Transverse colon (tissue), 4 donors: Measurements from ENCODE around the gene ANGPTL2. TPM values are rescaled to one million over a fixed set of nuclear protein-coding genes. Genes with fewer than 3 reads are reported as not detected.

Source experiments
- DNase-seq: peaks from one replicate; pipeline ENCODE4 v3.0.0-alpha.2; 2019
- H3K27ac ChIP-seq, 4 donors: fragments of 200-600 bp; sonication (generic); 2 replicates each; pipeline ENCODE4 v1.5.1; 2016 to 2018; ENCODE audit warnings: inconsistent platforms in 4 of 4
- H3K27me3 ChIP-seq: fragments of 200-600 bp; sonication (generic); 2 replicates; pipeline ENCODE4 v1.5.1; 2017; ENCODE audit warnings: inconsistent platforms
- H3K36me3 ChIP-seq, 4 donors: fragments of 200-600 bp; sonication (generic); 2 replicates each; pipeline ENCODE4 v1.5.1; 2017 to 2019; ENCODE audit warnings: inconsistent platforms in 4 of 4
- H3K4me1 ChIP-seq, 4 donors: fragments of 200-600 bp; sonication (generic); 2 replicates each; pipeline ENCODE4 v1.5.1; 2017 to 2020; ENCODE audit warnings: inconsistent platforms in 4 of 4
- H3K4me3 ChIP-seq, 4 donors: fragments of 200-600 bp; sonication (generic); 1 replicate in 1 of 4; 2 replicates in 3 of 4; pipeline versions ENCODE4 v1.5.1 to v1.6.1; 2017 to 2019; ENCODE audit warnings: inconsistent platforms in 4 of 4
- H3K9me3 ChIP-seq, 2 donors: fragments of 200-600 bp; sonication (generic); 2 replicates each; pipeline ENCODE4 v1.5.1; 2017 to 2019; ENCODE audit warnings: inconsistent platforms in 2 of 2
- EP300 ChIP-seq: sonication (generic); formaldehyde crosslinking; IDR thresholded peaks from one replicate; pipeline ENCODE4 v1.6.1; 2017; ENCODE audit warnings: antibody characterized with exemption, low read depth
- POLR2A ChIP-seq: fragments of 450-650 bp; IDR thresholded peaks from one replicate; pipeline ENCODE4 v1.6.1; 2016; ENCODE audit warnings: antibody characterized with exemption, mild to moderate bottlenecking, moderate library complexity
- POLR2AphosphoS5 ChIP-seq, 3 donors: sonication (generic); formaldehyde crosslinking; IDR thresholded peaks; one replicate each; pipeline ENCODE4 v1.6.1; 2016; ENCODE audit warnings: antibody characterized with exemption in 3 of 3
- whole genome bisulfite sequencing, 2 donors: methylation state at CpG; one replicate each; pipeline ENCODE4 v1.1.5; 2018; ENCODE audit warnings: low coverage in 1 of 2; 5-methylcytosine and 5-hydroxymethylcytosine counted together
- in situ Hi-C, 4 donors: fragments of 200-750 bp; cut with MboI; loops; one replicate each; pipeline versions ENCODE4 v1.15.0 to v1.15.1; 2017; ENCODE audit warnings: low sequenced_read_pairs in 3 of 4, low pct_ligation_motif_present in 1 of 4, low pct_unique_long_range_greater_than_20kb in 1 of 4
- intact Hi-C: fragments of 100-400 bp; cut with DNase I; formaldehyde crosslinking; loops from one replicate; pipeline ENCODE4 v1.15.1; 2023; ENCODE audit warnings: low total_unique reads
- total RNA-seq, 4 donors: library from RNA; depleted of rRNA; stranded (reverse); fragments of >200 nt; gene quantifications; one replicate each; pipeline ENCODE4 v1.1.0, GENCODE V29; 2016
- TF ChIP-seq, protein P1 (sequence below), 5 experiments: fragments of 200-600 bp in 3 of 5; fragments of 450-650 bp in 2 of 5; sonication (generic) in 3 of 5; IDR thresholded peaks; 1 replicate in 2 of 5; 2 replicates in 3 of 5; pipeline ENCODE4 v1.5.1; 2016 to 2017; ENCODE audit warnings: antibody characterized with exemption in 5 of 5, inconsistent platforms in 3 of 5, mild to moderate bottlenecking in 2 of 5, moderate library complexity in 1 of 5

ANGPTL2 gene
- total RNA-seq, 4 donors from 2014 or later: 11.0 to 30.8 (median 13.1) TPM

DNA sequence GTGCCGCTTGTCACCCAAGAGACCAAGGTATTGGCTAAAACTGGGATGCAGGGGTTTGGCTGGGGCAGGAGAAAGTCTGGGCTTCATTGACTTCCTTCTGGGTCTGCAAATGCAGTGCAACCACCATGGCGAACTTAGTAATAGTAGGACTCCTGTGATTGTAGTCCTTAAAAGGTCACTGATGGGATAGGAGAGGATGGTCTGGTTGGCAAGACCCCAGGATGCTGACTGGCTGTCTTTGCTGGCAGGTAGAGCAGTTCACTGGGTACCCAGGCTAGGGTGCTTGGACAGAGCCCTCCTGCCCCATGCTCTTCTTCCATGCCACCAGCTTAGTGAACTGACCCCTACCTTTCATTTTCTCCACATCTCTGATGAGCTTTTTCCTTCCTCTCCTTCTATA is 37.2 kb downstream of the ANGPTL2 start:
- DNase-seq: no peak
- TF ChIP-seq, protein P1, sequence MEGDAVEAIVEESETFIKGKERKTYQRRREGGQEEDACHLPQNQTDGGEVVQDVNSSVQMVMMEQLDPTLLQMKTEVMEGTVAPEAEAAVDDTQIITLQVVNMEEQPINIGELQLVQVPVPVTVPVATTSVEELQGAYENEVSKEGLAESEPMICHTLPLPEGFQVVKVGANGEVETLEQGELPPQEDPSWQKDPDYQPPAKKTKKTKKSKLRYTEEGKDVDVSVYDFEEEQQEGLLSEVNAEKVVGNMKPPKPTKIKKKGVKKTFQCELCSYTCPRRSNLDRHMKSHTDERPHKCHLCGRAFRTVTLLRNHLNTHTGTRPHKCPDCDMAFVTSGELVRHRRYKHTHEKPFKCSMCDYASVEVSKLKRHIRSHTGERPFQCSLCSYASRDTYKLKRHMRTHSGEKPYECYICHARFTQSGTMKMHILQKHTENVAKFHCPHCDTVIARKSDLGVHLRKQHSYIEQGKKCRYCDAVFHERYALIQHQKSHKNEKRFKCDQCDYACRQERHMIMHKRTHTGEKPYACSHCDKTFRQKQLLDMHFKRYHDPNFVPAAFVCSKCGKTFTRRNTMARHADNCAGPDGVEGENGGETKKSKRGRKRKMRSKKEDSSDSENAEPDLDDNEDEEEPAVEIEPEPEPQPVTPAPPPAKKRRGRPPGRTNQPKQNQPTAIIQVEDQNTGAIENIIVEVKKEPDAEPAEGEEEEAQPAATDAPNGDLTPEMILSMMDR (IDR thresholded peaks at IDR 0.05): no peak
- TF ChIP-seq POLR2AphosphoS5 (IDR thresholded peaks at IDR 0.05): no peak
- no peak for TF ChIP-seq POLR2A
- no peak for TF ChIP-seq EP300
- in situ Hi-C loops: no loop called here
- intact Hi-C loops: no loop called here
- H3K36me3 ChIP-seq: no peaks in the 10 kb centered on the region
- no peak overlapping the region for H3K27ac ChIP-seq
- H3K4me1 ChIP-seq: peaks cover 0 to 2% (median 0%) of the 10 kb centered on the region in 4 donors
- no peaks in the 10 kb centered on the region for H3K9me3 ChIP-seq
- no peak overlapping the region for H3K4me3 ChIP-seq
- 96% methylated on average over 2 of the region's 2 CpGs; no CpG with 5 or more reads in 1 of the 2 donors for WGBS, 2 donors
- H3K27me3 ChIP-seq: no peaks in the 10 kb centered on the region

DNA sequence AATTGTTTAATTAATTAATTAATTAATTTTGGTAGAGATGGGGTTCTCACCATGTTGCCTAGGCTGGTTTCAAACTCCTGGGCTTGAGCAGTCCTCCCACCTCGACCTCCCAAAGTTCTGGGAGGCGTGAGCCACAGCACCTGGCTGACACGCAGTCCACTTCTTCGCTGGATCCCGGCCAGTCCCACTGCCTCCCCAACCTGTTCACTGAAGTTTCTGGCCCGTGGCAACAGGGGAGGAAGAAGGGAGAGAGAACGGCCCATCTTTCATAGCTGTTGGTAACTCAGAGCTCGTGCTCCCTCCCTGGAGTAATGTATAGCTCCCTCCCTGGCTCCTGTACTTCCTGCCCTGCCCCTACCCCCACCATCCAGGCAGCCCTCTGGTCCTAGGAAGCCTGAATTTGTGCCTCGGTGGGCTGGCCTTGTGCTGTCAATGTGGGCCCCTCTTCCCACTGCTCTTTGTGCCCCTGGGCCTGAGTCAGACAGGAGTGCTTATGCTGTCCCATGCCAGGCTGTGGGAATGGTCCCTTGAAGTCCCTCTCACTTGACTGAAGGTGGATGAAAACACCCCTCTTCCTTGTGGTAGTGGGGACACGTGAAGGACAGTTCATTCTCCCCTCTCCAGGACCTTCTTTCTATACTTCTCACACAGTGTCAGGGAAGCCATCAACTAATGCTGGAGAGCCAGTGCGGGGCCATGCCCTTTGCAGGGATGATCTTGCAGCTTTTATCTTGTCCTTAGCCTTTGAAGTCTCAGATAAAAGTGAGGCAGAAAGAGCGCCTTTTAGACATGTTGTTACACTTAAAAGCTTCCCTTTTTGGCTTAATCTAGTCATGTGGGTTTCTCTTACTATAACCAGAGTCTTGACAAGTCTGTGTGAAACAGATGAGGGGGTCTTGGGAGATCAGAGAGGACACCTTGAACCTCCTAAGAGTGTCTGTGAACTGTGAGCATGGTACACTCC is 38.1 kb downstream of the ANGPTL2 start:
- no peaks in the 10 kb centered on the region for H3K9me3 ChIP-seq
- H3K27ac ChIP-seq: no peak overlapping the region
- in situ Hi-C loops (no loop called here), intact Hi-C loops (no loop called here)
- H3K36me3 ChIP-seq: no peaks in the 10 kb centered on the region
- peaks cover 0 to 2% (median 0%) of the 10 kb centered on the region in 4 donors for H3K4me1 ChIP-seq
- no peaks in the 10 kb centered on the region for H3K27me3 ChIP-seq
- WGBS, 2 donors: 87 to 100% methylated on average over 1 to 12 of the region's 12 CpGs
- TF ChIP-seq POLR2A: no peak
- TF ChIP-seq, protein P1 (IDR thresholded peaks at IDR 0.05): no peak
- no peak for TF ChIP-seq POLR2AphosphoS5 (IDR thresholded peaks at IDR 0.05)
- no peak for TF ChIP-seq EP300
- no peak overlapping the region for H3K4me3 ChIP-seq
- DNase-seq: no peak

DNA sequence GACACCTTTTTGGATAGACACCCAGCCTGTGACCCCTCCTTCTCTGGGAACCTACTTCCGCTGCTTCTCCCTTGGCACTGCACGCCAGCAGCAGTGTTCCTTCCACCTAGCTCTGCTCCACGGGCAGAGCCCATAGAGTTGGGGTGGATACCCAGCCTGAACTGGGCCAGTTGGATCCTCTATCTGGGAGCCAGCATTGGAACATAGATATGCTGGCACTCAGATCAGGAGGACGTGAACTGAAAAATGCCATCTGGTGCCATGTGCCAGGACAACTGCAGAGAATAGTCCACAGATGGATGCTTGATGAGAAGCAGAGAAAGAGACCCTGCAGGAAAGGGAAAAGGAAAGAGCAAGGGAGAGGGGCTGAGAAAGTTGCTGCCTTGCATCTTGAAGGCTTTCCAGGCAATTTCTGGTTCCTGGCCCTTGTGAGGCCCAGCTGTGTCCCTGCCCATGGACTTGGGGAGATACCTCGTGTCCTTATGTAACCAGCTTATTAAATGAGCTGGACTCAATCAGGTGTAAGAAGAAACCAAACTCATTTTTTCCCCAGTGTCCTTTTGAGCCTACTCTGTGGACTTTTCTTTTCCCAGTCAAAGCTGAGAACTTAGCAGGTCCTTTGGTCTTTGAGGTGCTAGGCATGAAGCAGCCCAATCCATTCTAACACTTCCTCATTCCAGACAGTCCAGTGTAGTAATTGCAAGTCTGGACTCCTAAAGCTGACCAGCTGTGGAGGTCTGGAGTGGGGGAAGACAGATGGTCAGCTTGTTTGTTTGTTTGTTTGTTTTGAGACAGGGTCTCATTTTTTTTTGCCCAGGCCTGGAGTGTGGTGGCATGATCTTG is 39.1 kb downstream of the ANGPTL2 start:
- in situ Hi-C loops (no loop called here), intact Hi-C loops (no loop called here)
- 80 to 89% methylated on average over 1 to 5 of the region's 5 CpGs for WGBS, 2 donors
- H3K4me3 ChIP-seq: no peak overlapping the region
- TF ChIP-seq EP300 (no peak), POLR2AphosphoS5 (IDR thresholded peaks at IDR 0.05) (no peak), POLR2A (no peak)
- TF ChIP-seq, protein P1 (IDR thresholded peaks at IDR 0.05): no peak
- H3K27ac ChIP-seq: no peak overlapping the region
- DNase-seq: no peak
- no peaks in the 10 kb centered on the region for H3K9me3 ChIP-seq
- no peaks in the 10 kb centered on the region for H3K4me1 ChIP-seq
- H3K36me3 ChIP-seq: no peaks in the 10 kb centered on the region
- H3K27me3 ChIP-seq: no peaks in the 10 kb centered on the region
